Transverse colon (tissue), 3 donors: ENCODE measurements around the gene TMOD1.

ENCODE experiments used
- EP300 ChIP-seq: sonication (generic); formaldehyde crosslinking; IDR thresholded peaks from one replicate; pipeline ENCODE4 v1.6.1; 2017; ENCODE audit warnings: antibody characterized with exemption, low read depth
- POLR2A ChIP-seq: fragments of 450-650 bp; IDR thresholded peaks from one replicate; pipeline ENCODE4 v1.6.1; 2016; ENCODE audit warnings: antibody characterized with exemption, mild to moderate bottlenecking, moderate library complexity
- TF ChIP-seq, protein P1 (sequence below), 5 experiments: fragments of 200-600 bp in 3 of 5; fragments of 450-650 bp in 2 of 5; sonication (generic) in 3 of 5; IDR thresholded peaks; 1 replicate in 2 of 5; 2 replicates in 3 of 5; pipeline ENCODE4 v1.5.1; 2016 to 2017; ENCODE audit warnings: antibody characterized with exemption in 5 of 5, inconsistent platforms in 3 of 5, mild to moderate bottlenecking in 2 of 5, moderate library complexity in 1 of 5

DNA sequence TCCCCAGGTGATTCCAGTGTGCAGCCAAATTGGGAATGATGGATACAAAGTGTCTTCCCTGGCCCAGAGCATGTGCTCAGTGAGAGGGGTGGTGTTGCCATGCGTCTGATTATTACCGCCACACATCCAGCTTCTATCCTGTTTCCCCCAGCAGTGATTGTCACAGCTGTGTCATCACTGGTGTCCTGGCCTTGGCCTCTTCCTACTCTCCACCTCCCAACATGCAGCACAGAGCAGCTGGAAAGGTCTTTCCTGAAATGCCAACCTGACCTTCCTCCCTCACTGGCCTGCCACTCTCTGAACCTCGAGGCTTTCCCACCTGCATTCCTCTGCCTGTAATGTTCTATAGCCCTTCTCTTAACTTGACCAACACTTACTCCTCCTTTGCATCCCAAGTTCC lies 60.0 kb downstream of the TMOD1 start:
- TF ChIP-seq POLR2A (no peak), EP300 (no peak)
- TF ChIP-seq, protein P1, sequence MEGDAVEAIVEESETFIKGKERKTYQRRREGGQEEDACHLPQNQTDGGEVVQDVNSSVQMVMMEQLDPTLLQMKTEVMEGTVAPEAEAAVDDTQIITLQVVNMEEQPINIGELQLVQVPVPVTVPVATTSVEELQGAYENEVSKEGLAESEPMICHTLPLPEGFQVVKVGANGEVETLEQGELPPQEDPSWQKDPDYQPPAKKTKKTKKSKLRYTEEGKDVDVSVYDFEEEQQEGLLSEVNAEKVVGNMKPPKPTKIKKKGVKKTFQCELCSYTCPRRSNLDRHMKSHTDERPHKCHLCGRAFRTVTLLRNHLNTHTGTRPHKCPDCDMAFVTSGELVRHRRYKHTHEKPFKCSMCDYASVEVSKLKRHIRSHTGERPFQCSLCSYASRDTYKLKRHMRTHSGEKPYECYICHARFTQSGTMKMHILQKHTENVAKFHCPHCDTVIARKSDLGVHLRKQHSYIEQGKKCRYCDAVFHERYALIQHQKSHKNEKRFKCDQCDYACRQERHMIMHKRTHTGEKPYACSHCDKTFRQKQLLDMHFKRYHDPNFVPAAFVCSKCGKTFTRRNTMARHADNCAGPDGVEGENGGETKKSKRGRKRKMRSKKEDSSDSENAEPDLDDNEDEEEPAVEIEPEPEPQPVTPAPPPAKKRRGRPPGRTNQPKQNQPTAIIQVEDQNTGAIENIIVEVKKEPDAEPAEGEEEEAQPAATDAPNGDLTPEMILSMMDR (IDR thresholded peaks at IDR 0.05): no peak
